HG03139 (cell line): ENCODE results near the gene JMJD8.
"Not testable (repeated sequence)": the region's sequence is repeated elsewhere in the genome, so short reads cannot be mapped to it uniquely, and the experiment has no call there.

Experiments used
- ATAC-seq: cut with Tn5 transposase; IDR thresholded peaks from one replicate; pipeline ENCODE4 v1.9.1; 2021; ENCODE audit not compliant: unreplicated experiment

JMJD8 gene

GRCh38 chr16:722835-723633 lies 38.9 kb upstream of the JMJD8 start:
- no peak for ATAC-seq

- no peak for ATAC-seq
Observed at GRCh38 chr16:721765-722540, 37.8 kb upstream of the JMJD8 start.

GRCh38 chr16:720990-721764 lies 37.0 kb upstream of the JMJD8 start, which contains the start of gene ANTKMT:
ANTKMT (plus strand) TSS chr16:721146; CDS start chr16:721275, 129 bp downstream.
- peak; percentile 57 for ATAC-seq

- ATAC-seq, result peak; percentile 26
Observed at GRCh38 chr16:720447-720989, 36.4 kb upstream of the JMJD8 start.

- no peak for ATAC-seq
Observed at GRCh38 chr16:719815-720446, 35.8 kb upstream of the JMJD8 start.

GRCh38 chr16:718922-719321 lies 34.8 kb upstream of the JMJD8 start:
- ATAC-seq, result no peak

- ATAC-seq, result no peak
Observed at GRCh38 chr16:718389-718788, 34.3 kb upstream of the JMJD8 start.

GRCh38 chr16:717450-718245 lies 33.5 kb upstream of the JMJD8 start:
- no peak for ATAC-seq

- no peak for ATAC-seq
Observed at GRCh38 chr16:716768-717325, 32.7 kb upstream of the JMJD8 start.

GRCh38 chr16:716200-716568 lies 32.0 kb upstream of the JMJD8 start:
- no peak for ATAC-seq

GRCh38 chr16:715477-716199 lies 31.5 kb upstream of the JMJD8 start:
- no peak for ATAC-seq

GRCh38 chr16:714558-715476 lies 30.7 kb upstream of the JMJD8 start, which contains the start of gene METRN:
METRN (plus strand) TSS chr16:715118; CDS start chr16:715290, 172 bp downstream.
- peak; percentile 72 for ATAC-seq

GRCh38 chr16:714079-714478 lies 29.9 kb upstream of the JMJD8 start:
- no peak for ATAC-seq

- ATAC-seq, result not testable (repeated sequence)
Observed at GRCh38 chr16:712740-713250, 28.7 kb upstream of the JMJD8 start.

GRCh38 chr16:711548-712320 lies 27.6 kb upstream of the JMJD8 start:
- no peak for ATAC-seq

GRCh38 chr16:711084-711483 lies 26.9 kb upstream of the JMJD8 start:
- no peak for ATAC-seq
